K562 (cell line): Measurements from ENCODE around the gene TPK1.

Experiments used
- BACH1 ChIP-seq: fragments of 200-800 bp; sonication (Bioruptor generic); IDR thresholded peaks from 2 replicates; pipeline ENCODE4 v1.6.1; 2016; ENCODE audit warnings: missing genetic modification characterization, missing compliant biosample characterization
- CTCF ChIP-seq, 3 experiments: IDR thresholded peaks in 2 of 3; conservative IDR thresholded peaks in 1 of 3; 2 replicates each; pipeline ENCODE4 v1.5.1; 2011 to 2012; ENCODE audit warnings: low read length in 3 of 3, mild to moderate bottlenecking in 3 of 3, control low read depth in 2 of 3, improper control_type of control experiment in 1 of 3, inconsistent platforms in 1 of 3, low read depth in 1 of 3, mixed read lengths in 1 of 3, moderate library complexity in 1 of 3; ENCODE audit not compliant: insufficient read depth in 2 of 3
- EZH2 ChIP-seq: IDR thresholded peaks from 2 replicates; pipeline ENCODE4 v1.6.1; 2012; ENCODE audit warnings: low read depth, mild to moderate bottlenecking, inconsistent platforms, low read length, borderline replicate concordance
- HDAC2 ChIP-seq: fragments of 450-650 bp; IDR thresholded peaks from 2 replicates; pipeline ENCODE4 v1.6.1; 2016; ENCODE audit warnings: mild to moderate bottlenecking
- PHF8 ChIP-seq: fragments of 200-600 bp; sonication (generic); IDR thresholded peaks from 2 replicates; pipeline ENCODE4 v1.6.1; 2012; ENCODE audit warnings: mixed run types, mild to moderate bottlenecking, inconsistent platforms, low read length, moderate library complexity, borderline replicate concordance
- SMARCC2 ChIP-seq: fragments of 450-650 bp; IDR thresholded peaks from 2 replicates; pipeline ENCODE4 v1.6.1; 2017; ENCODE audit warnings: antibody characterized with exemption, moderate library complexity, mild to moderate bottlenecking, low read depth
- TAF1 ChIP-seq: IDR thresholded peaks from 2 replicates; pipeline ENCODE4 v1.6.1; 2011; ENCODE audit warnings: mild to moderate bottlenecking, low read length, moderate library complexity; ENCODE audit not compliant: insufficient read depth, control insufficient read depth, severe bottlenecking; ENCODE audit errors: extremely low read depth
- TBP ChIP-seq: optimal IDR thresholded peaks from 2 replicates; pipeline ENCODE3; 2011; ENCODE audit warnings: low read depth, low read length, improper control_type of control experiment
- THAP12 ChIP-seq: fragments of 250-450 bp; sonication (Bioruptor Pico); IDR thresholded peaks from 2 replicates; pipeline ENCODE4 v1.9.0; 2021; ENCODE audit warnings: mild to moderate bottlenecking, inconsistent platforms
- ZBTB1 ChIP-seq: sonication (generic); formaldehyde crosslinking; IDR thresholded peaks from 2 replicates; pipeline ENCODE4 v1.8.1; 2023; ENCODE audit warnings: missing genetic modification reagents, low read depth, mild to moderate bottlenecking, borderline replicate concordance
- ZBTB40 ChIP-seq, 2 experiments: fragments of 450-650 bp in 1 of 2; sonication (generic) in 1 of 2; formaldehyde crosslinking in 1 of 2; IDR thresholded peaks; 2 replicates each; pipeline versions ENCODE4 v1.7.1 to v1.9.0; 2016 to 2022; ENCODE audit warnings: inconsistent platforms in 1 of 2, mild to moderate bottlenecking in 1 of 2, missing genetic modification reagents in 1 of 2
- ZBTB49 ChIP-seq: sonication (generic); formaldehyde crosslinking; IDR thresholded peaks from 2 replicates; pipeline ENCODE4 v1.8.0; 2022; ENCODE audit warnings: missing genetic modification reagents, mild to moderate bottlenecking, borderline replicate concordance
- ZNF224 ChIP-seq: sonication (generic); formaldehyde crosslinking; IDR thresholded peaks from 2 replicates; pipeline ENCODE4 v1.8.0; 2022; ENCODE audit warnings: mild to moderate bottlenecking, missing genetic modification reagents
- ZNF395 ChIP-seq: fragments of 200-800 bp; sonication (Bioruptor generic); IDR thresholded peaks from 2 replicates; pipeline ENCODE4 v1.6.1; 2017; ENCODE audit warnings: missing genetic modification characterization, missing compliant biosample characterization

- TF ChIP-seq SMARCC2 (no peak), THAP12 (no peak), PHF8 (no peak), ZBTB1 (no peak), EZH2 (no peak), ZNF224 (CRISPR knock-in tag) (no peak), CTCF (IDR thresholded peaks at IDR 0.05 in 2 of 3, conservative IDR thresholded peaks at IDR 0.05 in 1 of 3; ENCODE audit: insufficient read depth in 2 of 3, low read depth in 1 of 3, low read length in 3 of 3) (no peak), HDAC2 (no peak), BACH1 (tag) (no peak), ZBTB49 (CRISPR knock-in tag) (no peak), TBP (no peak), ZBTB40 (IDR thresholded peaks at IDR 0.05) (no peak), ZBTB40 (CRISPR knock-in tag; IDR thresholded peaks at IDR 0.05) (no peak), TAF1 (no peak), ZNF395 (CRISPR knock-in tag) (no peak)
These were observed 251.1 kb downstream of the TPK1 start for GRCh38 chr7:144584726-144585125.
